Nephron (organoid): ENCODE data around the gene ANXA2R.

Experiments used
- H3K27ac Mint-ChIP-seq, 3 experiments: 2 replicates each; pipeline ENCODE4 v1.8.0; 2020; ENCODE audit warnings: mixed read lengths in 3 of 3, mild to moderate bottlenecking in 2 of 3, moderate library complexity in 1 of 3
- H3K27me3 Mint-ChIP-seq: 2 replicates; pipeline ENCODE4 v1.8.0; 2021; ENCODE audit warnings: low read depth, mild to moderate bottlenecking, moderate library complexity, mixed read lengths
- H3K36me3 Mint-ChIP-seq: 2 replicates; pipeline ENCODE4 v1.8.0; 2020; ENCODE audit warnings: low read depth, mixed read lengths
- H3K4me1 Mint-ChIP-seq: 2 replicates; pipeline ENCODE4 v1.8.0; 2020; ENCODE audit warnings: mixed read lengths
- H3K4me3 Mint-ChIP-seq, 3 experiments: 2 replicates each; pipeline ENCODE4 v1.8.0; 2020; ENCODE audit warnings: mild to moderate bottlenecking in 3 of 3, mixed read lengths in 3 of 3, moderate library complexity in 2 of 3
- H3K9me3 Mint-ChIP-seq: 2 replicates; pipeline ENCODE4 v1.8.0; 2020; ENCODE audit warnings: mixed read lengths
- CTCF ChIP-seq, 3 experiments: fragments of 200-600 bp; sonication (generic); IDR thresholded peaks; one replicate each; pipeline ENCODE4 v1.5.0; 2021; ENCODE audit warnings: antibody characterized with exemption in 3 of 3; ENCODE audit not compliant: unreplicated experiment in 3 of 3

Gene ANXA2R

DNA sequence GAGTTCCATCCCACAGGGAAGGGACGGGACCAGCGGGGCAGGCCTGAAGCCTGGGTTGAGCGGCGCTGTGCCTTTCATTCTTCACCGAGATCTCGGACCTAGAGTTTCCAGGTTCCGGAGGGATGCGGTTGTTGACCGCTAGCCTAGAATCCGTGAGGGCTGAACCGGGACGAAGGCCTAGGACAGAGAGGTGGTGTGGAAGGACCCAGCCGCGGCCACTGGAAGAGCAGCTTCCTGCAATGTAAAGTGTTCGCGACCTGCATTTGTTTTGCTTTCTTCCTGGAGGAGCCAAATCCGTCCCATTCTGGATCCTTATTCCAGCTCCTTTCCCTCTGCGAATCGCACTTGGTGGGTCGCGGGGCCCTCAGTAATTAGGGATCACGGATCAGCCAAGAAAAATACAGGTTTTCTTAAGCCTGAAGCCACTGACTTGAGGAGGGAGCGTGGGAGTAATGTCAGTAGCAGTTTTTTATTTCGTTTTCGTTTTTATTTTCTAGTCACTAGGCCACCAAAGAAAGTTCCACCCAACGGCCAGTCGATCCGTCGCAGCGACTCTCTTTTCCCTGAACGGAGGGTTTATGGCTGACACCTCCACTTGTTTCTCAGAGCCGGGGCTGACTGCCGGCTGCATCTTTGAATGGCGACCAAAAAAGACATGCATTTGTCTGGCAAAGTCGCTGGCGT, 48.6 kb downstream of the ANXA2R start:
- Mint-ChIP-seq H3K36me3 (no peaks in the 10 kb centered on the region), H3K4me3 (peak overlapping the region; percentile 80 to 89 (median 82)), H3K27me3 (peaks cover 100% of the 10 kb centered on the region), H3K9me3 (peaks cover 20% of the 10 kb centered on the region), H3K4me1 (peaks cover 11% of the 10 kb centered on the region), H3K27ac (no peak overlapping the region)
- no peak for TF ChIP-seq CTCF (IDR thresholded peaks at IDR 0.05; ENCODE audit: unreplicated experiment in 3 of 3)

DNA sequence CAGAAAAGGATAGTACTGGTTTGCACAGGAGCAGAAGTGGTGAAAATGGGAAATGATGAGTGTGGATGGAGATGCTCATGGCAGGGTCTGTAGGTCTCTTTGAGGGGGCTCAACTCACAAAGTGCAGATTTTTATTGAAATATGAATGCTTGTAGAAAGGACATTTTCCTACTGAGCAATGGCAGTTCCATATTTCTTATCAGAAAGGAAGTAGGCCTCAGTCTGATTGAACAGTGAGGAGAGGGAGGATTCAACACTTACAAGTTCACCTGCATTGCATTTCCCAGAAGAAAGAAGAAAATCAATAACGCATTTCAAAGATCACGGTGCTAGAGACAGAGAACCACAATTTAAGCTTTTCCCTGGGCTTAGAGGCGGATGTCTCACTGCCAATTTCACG, 49.2 kb downstream of the ANXA2R start:
- Mint-ChIP-seq H3K9me3 (peaks cover 20% of the 10 kb centered on the region), H3K27ac (no peak overlapping the region)

More for the DNA sequence above, 49.2 kb downstream of the ANXA2R start:
- H3K4me3 Mint-ChIP-seq, result peak overlapping the region; percentile 61 to 89 (median 69)
- peaks cover 100% of the 10 kb centered on the region for H3K27me3 Mint-ChIP-seq
- TF ChIP-seq CTCF (IDR thresholded peaks at IDR 0.05; ENCODE audit: unreplicated experiment in 3 of 3), result no peak
- no peaks in the 10 kb centered on the region for H3K36me3 Mint-ChIP-seq
- H3K4me1 Mint-ChIP-seq, result peaks cover 11% of the 10 kb centered on the region
